Caco-2 (cell line): Measurements from ENCODE around the gene RUFY2. TPM values are rescaled to one million over a fixed set of nuclear protein-coding genes. Genes with fewer than 3 reads are reported as not detected.

Experiments
- BruUV-seq: library from RNA; stranded (reverse); fragments of 400-500 nt; replicated peaks from 2 replicates; lab custom pipeline; 2021; lab: Mats Ljungman, UMichigan
- CTCF ChIA-PET: fragments of 300-600 bp; sonication (Branson Sonifier 250); formaldehyde crosslinking; loops from one replicate; lab custom pipeline; 2022; ENCODE audit warnings: antibody characterized with exemption; lab: Charles Lee
- POLR2A ChIA-PET: fragments of 300-600 bp; sonication (Branson Sonifier 250); formaldehyde crosslinking; loops from one replicate; lab custom pipeline; 2022; ENCODE audit warnings: antibody characterized with exemption; lab: Charles Lee
- DNase-seq, 2 experiments: peaks; one replicate each; pipeline versions ENCODE4 v3.0.0 to v3.0.0-alpha.2; 2020 to 2022
- H3K27me3 ChIP-seq: replicated peaks from 2 replicates; pipeline ENCODE4 v1.6.0; 2011; ENCODE audit warnings: low read length; ENCODE audit not compliant: control insufficient read depth, insufficient read depth
- H3K36me3 ChIP-seq: 2 replicates; pipeline ENCODE4 v1.5.1; 2011; ENCODE audit warnings: low read length; ENCODE audit not compliant: control insufficient read depth, insufficient read depth
- H3K4me1 ChIP-seq: fragments of 250-450 bp; sonication (Bioruptor Pico); 2 replicates; pipeline ENCODE4 v1.5.1; 2020; ENCODE audit warnings: mild to moderate bottlenecking
- H3K4me3 ChIP-seq: 2 replicates; pipeline ENCODE4 v1.5.1; 2011; ENCODE audit warnings: low read depth, mild to moderate bottlenecking, control low read depth, low read length
- H3K9me3 ChIP-seq: fragments of 250-450 bp; sonication (Bioruptor Pico); 2 replicates; pipeline ENCODE4 v1.5.1; 2020; ENCODE audit warnings: mild to moderate bottlenecking, moderate library complexity
- H3K27ac Mint-ChIP-seq: one replicate; pipeline ENCODE4 v1.8.0; 2022; ENCODE audit warnings: mixed read lengths; ENCODE audit not compliant: unreplicated experiment
- H3K27me3 Mint-ChIP-seq: one replicate; pipeline ENCODE4 v1.8.0; 2022; ENCODE audit warnings: mixed read lengths; ENCODE audit not compliant: insufficient read depth, unreplicated experiment
- H3K36me3 Mint-ChIP-seq: one replicate; pipeline ENCODE4 v1.8.0; 2022; ENCODE audit warnings: mild to moderate bottlenecking, mixed read lengths; ENCODE audit not compliant: insufficient read depth, unreplicated experiment
- H3K4me1 Mint-ChIP-seq: one replicate; pipeline ENCODE4 v1.8.0; 2022; ENCODE audit warnings: low read depth, mixed read lengths; ENCODE audit not compliant: unreplicated experiment
- H3K4me3 Mint-ChIP-seq: one replicate; pipeline ENCODE4 v1.8.0; 2022; ENCODE audit warnings: mild to moderate bottlenecking, moderate library complexity, mixed read lengths; ENCODE audit not compliant: unreplicated experiment
- H3K9me3 Mint-ChIP-seq: one replicate; pipeline ENCODE4 v1.8.0; 2022; ENCODE audit warnings: mixed read lengths; ENCODE audit not compliant: unreplicated experiment
- intact Hi-C: fragments of 100-400 bp; cut with micrococcal nuclease; formaldehyde crosslinking; loops from one replicate; pipeline ENCODE4 v1.10.0; 2022; ENCODE audit not compliant: unreplicated experiment
- total RNA-seq: library from RNA; stranded (reverse); gene quantifications from 2 replicates; pipeline ENCODE4 v1.2.3, GENCODE V29; 2022
- TF ChIP-seq, protein P1 (sequence below), 2 experiments: fragments of 200-600 bp in 1 of 2; IDR thresholded peaks; 1 replicate in 1 of 2; 2 replicates in 1 of 2; pipeline versions ENCODE4 v1.5.1 to v1.8.0; 2011 to 2022; ENCODE audit warnings: antibody characterized with exemption in 1 of 2, control low read depth in 1 of 2, inconsistent platforms in 1 of 2, low read depth in 1 of 2, low read length in 1 of 2, mild to moderate bottlenecking in 1 of 2, moderate library complexity in 1 of 2; ENCODE audit not compliant: insufficient read depth in 1 of 2, severe bottlenecking in 1 of 2, unreplicated experiment in 1 of 2

The RUFY2 gene
- total RNA-seq, 1 experiment from 2014 or later, result 44.0 TPM

DNA sequence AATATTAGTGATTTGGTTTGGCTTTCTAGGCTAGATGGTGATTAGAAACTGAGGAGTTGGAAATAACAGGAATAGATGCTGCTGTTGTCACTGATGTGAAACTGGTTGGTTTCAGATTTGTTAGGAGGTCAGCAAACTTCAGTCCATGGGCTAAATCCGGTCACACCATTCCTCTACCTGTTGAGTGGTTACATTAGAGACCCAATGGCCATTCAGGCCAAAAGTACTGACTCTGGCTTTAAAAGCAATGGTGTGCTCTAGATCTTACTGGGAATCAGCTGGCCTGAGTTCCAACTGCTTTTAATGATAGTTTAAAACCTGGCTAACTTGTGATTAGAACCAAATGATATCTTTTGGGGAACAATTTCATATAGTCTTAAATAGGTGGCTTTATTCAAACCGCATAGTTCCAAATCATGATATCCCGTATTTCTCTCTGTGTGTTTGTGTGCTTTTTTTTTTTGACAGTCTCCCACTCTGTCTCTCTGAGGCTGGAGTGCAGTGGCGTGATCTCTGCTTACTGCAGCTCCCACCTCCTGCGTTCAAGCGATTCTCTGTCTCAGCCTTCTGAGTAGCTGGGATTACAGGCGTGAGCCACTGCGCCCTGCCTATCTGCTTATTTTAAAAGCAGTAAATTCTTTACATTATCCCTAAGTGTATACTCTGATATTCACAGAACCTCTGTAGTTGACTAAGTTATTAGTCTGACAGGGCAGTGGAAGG, 66.6 kb downstream of the RUFY2 start:
- Histone ChIP-seq H3K9me3 (no peaks in the 10 kb centered on the region), H3K27me3 (no peaks in the 10 kb centered on the region), H3K4me3 (no peak overlapping the region), H3K4me1 (peaks cover 16% of the 10 kb centered on the region), H3K36me3 (peaks cover 7% of the 10 kb centered on the region; the same call in 1 of the 2 replicates)
- POLR2A ChIA-PET, result no interaction called here
- Mint-ChIP-seq H3K4me1 (peaks cover 35% of the 10 kb centered on the region), H3K4me3 (no peak overlapping the region), H3K9me3 (no peaks in the 10 kb centered on the region), H3K27ac (no peak overlapping the region), H3K27me3 (no peaks in the 10 kb centered on the region), H3K36me3 (peaks cover 99% of the 10 kb centered on the region)
- DNase-seq, result no peak
- CTCF ChIA-PET, result no interaction called here
- no TSS peak for BruUV-seq
- intact Hi-C loops, result no loop called here
- TF ChIP-seq, protein P1, sequence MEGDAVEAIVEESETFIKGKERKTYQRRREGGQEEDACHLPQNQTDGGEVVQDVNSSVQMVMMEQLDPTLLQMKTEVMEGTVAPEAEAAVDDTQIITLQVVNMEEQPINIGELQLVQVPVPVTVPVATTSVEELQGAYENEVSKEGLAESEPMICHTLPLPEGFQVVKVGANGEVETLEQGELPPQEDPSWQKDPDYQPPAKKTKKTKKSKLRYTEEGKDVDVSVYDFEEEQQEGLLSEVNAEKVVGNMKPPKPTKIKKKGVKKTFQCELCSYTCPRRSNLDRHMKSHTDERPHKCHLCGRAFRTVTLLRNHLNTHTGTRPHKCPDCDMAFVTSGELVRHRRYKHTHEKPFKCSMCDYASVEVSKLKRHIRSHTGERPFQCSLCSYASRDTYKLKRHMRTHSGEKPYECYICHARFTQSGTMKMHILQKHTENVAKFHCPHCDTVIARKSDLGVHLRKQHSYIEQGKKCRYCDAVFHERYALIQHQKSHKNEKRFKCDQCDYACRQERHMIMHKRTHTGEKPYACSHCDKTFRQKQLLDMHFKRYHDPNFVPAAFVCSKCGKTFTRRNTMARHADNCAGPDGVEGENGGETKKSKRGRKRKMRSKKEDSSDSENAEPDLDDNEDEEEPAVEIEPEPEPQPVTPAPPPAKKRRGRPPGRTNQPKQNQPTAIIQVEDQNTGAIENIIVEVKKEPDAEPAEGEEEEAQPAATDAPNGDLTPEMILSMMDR (IDR thresholded peaks at IDR 0.05; ENCODE audit: insufficient read depth in 1 of 2, low read depth in 1 of 2, low read length in 1 of 2, severe bottlenecking in 1 of 2, unreplicated experiment in 1 of 2), result no peak

DNA sequence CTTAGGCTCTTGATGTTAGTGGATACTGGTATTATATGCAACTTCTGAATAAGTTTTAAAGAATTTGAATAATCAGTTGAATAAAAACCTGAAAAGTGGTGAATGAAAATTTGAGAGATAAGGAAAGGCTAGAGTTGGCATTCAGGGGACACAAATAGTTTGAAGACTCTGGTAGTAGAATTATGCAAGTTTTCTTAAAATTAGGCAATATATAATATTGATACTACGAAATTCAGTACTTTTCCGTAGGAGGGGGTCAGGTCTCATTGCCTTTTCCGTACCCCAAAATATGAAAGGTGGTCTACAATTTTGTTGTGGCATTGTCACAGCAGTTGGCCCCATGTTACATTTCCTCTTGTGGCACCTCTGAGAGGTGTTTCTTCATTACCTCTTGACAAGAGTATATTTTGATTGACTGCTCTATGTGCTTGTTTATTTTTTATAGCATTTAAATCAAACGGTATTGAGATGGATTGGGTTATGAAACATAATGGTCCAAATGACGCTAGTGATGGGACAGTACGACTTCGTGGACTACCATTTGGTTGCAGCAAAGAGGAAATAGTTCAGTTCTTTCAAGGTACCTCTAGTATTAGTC, 70.2 kb downstream of the RUFY2 start:
- ChIA-PET POLR2A (no interaction called here), CTCF (no interaction called here)
- DNase-seq, result no peak
- Mint-ChIP-seq H3K9me3 (no peaks in the 10 kb centered on the region), H3K4me1 (peaks cover 52% of the 10 kb centered on the region), H3K4me3 (peak overlapping the region; percentile 87), H3K27me3 (no peaks in the 10 kb centered on the region), H3K27ac (no peak overlapping the region), H3K36me3 (peaks cover 100% of the 10 kb centered on the region)
- Histone ChIP-seq H3K4me3 (no peak overlapping the region), H3K27me3 (no peaks in the 10 kb centered on the region), H3K36me3 (peaks cover 5% of the 10 kb centered on the region; the same call in 1 of the 2 replicates), H3K9me3 (no peaks in the 10 kb centered on the region), H3K4me1 (peaks cover 25% of the 10 kb centered on the region)
- no TSS peak for BruUV-seq
- intact Hi-C loops, result loop anchor here (10.0 kb wide), 2 partner anchors 452 to 482 kb away; partner anchors contain the start of gene SIRT1
- TF ChIP-seq, protein P1 (IDR thresholded peaks at IDR 0.05; ENCODE audit: insufficient read depth in 1 of 2, low read depth in 1 of 2, low read length in 1 of 2, severe bottlenecking in 1 of 2, unreplicated experiment in 1 of 2), result no peak

DNA sequence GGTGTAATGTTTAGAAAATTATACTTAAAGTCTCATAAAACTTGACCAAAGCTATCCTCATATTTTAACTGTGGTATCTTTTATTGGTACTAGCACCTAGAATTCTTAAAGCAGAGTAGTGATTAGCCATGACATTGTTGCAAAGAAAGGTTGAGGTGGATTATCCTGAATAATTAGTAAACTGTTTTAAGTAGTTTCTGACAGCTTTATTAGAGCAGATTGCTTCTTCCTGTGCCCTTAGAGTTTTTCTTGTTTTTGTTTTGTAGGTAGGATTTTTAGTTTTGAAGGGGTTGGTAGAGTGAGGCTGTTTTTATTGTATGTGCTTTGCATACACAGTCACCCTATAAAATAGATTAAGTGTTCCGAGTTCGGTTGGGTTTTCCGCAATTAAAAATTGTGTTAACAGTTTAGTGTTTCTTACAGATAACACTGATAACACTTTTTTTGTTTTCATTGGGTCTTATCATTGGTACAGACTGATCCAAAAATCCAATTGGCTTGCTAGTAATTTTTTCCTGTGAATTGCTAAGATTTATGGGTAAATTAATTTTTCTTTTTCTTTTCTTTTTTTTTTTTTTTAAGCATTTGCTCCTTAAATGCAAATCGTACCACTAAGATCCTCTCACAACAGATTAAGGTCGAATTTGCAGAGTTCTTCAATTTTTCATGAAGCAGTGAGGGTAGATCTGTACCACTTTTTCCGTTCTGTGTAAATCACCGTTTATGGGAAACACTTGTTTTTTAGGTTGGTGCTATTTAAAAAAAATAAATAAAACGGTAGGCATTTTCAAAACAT, 72.2 kb downstream of the RUFY2 start:
- Histone ChIP-seq H3K4me1 (peaks cover 25% of the 10 kb centered on the region), H3K36me3 (0 out of 2 replicates have a peak, but pooled peaks cover 2% of the 10 kb centered on the region), H3K4me3 (peak overlapping the region; percentile 13), H3K9me3 (no peaks in the 10 kb centered on the region), H3K27me3 (no peaks in the 10 kb centered on the region)
- CTCF ChIA-PET, result no interaction called here
- DNase-seq, result no peak
- no peaks in the 10 kb centered on the region for H3K27me3 Mint-ChIP-seq
- TF ChIP-seq, protein P1 (IDR thresholded peaks at IDR 0.05; ENCODE audit: insufficient read depth in 1 of 2, low read depth in 1 of 2, low read length in 1 of 2, severe bottlenecking in 1 of 2, unreplicated experiment in 1 of 2), result no peak
- peaks cover 55% of the 10 kb centered on the region for H3K4me1 Mint-ChIP-seq
- H3K36me3 Mint-ChIP-seq, result peaks cover 96% of the 10 kb centered on the region
- intact Hi-C loops, result loop anchor here (10.0 kb wide), 2 partner anchors 450 to 480 kb away; partner anchors contain the start of gene SIRT1
- H3K4me3 Mint-ChIP-seq, result peak overlapping the region; percentile 87
- POLR2A ChIA-PET, result no interaction called here
- H3K27ac Mint-ChIP-seq, result peak overlapping the region; percentile 86
- no peaks in the 10 kb centered on the region for H3K9me3 Mint-ChIP-seq
- no TSS peak for BruUV-seq
